ENCODE results near the gene MRPS25. TPM values are rescaled to one million over a fixed set of nuclear protein-coding genes. Genes with fewer than 3 reads are reported as not detected.

Gene MRPS25
- total RNA-seq (10 to 100 TPM; 89.2 to 90.4 TPM), polyA plus RNA-seq (10 to 100 TPM; 23.5 to 27.7 (median 27.3) TPM), total RNA-seq (72.4 to 108 (median 93.5) reads per million in 6 experiments)

DNA sequence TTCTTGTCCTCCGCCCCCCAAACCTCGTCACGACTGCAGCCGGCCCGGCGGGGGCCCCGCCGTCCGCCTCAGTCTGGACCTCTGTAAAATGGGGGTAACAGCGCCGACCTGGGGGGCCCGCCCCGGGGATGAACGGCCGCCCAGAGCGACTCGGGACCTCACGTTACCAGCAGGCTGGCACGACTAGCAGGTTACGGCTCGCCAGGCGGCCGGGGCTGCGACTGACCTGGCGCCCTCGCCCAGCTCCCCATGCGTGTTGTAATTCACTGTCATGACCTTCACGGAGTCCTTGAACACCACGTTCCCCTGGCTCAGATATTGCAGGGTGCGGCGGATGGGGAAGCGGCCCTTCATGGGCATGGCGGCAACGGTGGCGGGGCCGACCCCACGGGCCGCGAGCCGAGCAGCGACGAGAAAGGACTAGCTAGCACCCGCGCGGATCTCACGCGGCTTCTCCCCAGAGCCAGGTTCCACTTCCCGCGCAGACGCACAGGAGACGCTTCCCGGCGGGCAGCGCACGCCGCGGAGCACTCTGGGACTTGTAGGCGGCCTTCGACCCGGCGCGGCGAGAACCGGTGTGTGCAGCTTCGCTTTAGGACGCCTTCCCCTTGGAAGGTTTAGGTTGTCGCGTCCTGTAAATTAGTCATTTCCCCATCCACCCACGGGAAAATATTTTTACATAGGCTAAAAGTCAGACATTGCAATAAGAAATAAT, at the start of gene MRPS25:
Gene MRPS25, minus strand, starts transcription at position 481 of the 715 bp plus-strand sequence. Its CDS starts 121 bp downstream, at position 360.
- Mint-ChIP-seq H3K4me3 (peak within 1 kb of the TSS; percentile 93 to 99 (median 96)), H3K4me1 (peaks cover 13 to 29% (median 22%) of the 10 kb centered on the region in 4 donors), H3K36me3 (peaks cover 0 to 12% (median 0%) of the 10 kb centered on the region in 3 donors), H3K9me3 (no peaks in the 10 kb centered on the region), H3K27me3 (no peaks in the 10 kb centered on the region), H3K27ac (peak within 1 kb of the TSS; percentile 92 to 98 (median 96))
- ATAC-seq (peak; percentile 97), DNase-seq (peak; percentile 79 to 93 (median 88))
- POLR2A ChIA-PET: interaction anchor here (0.6 to 3.1 kb wide), 13 partner anchors 8 to 537 kb away, joined by 3 to 22 read pairs (median 4); partner anchors contain the start of genes BTD, CAPN7, CCDC174 and HACL1

DNA sequence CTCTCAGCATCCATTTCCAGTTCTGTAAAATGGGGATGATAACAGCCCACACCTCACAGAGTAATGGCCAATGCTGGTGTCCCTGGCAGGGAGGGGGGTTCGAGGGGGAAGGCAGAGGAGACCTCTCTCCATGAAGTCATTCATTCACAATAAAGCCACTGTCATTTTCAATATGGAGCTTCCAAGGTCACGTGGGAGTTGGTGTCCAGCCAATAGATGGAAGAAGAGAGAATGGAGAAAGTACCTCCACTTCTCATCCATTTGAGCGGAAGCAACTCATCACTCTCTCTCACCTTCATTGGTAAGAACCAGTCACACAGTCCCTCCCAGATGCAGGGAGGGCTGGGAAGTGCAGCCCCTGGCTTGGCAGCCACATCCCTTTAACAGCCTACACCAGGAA, 48.8 kb upstream of the MRPS25 start:
- Mint-ChIP-seq H3K4me3 (no peak overlapping the region), H3K27me3 (no peaks in the 10 kb centered on the region), H3K4me1 (peaks cover 0 to 4% (median 2%) of the 10 kb centered on the region in 4 donors), H3K9me3 (no peaks in the 10 kb centered on the region), H3K36me3 (no peaks in the 10 kb centered on the region), H3K27ac (peak overlapping the region in 1 of 10 donors; percentile 63)
- ATAC-seq (no peak), DNase-seq (no peak)
- POLR2A ChIA-PET: no interaction called here

- ATAC-seq (no peak), DNase-seq (no peak)
- Mint-ChIP-seq H3K9me3 (no peaks in the 10 kb centered on the region), H3K36me3 (no peaks in the 10 kb centered on the region), H3K4me1 (peaks cover 0 to 2% (median under 1%) of the 10 kb centered on the region in 4 donors), H3K27me3 (no peaks in the 10 kb centered on the region), H3K27ac (no peak overlapping the region), H3K4me3 (no peak overlapping the region)
- POLR2A ChIA-PET: no interaction called here
Measured at GRCh38 chr3:15113471-15113870, 48.4 kb upstream of the MRPS25 start.

GRCh38 chr3:15112011-15112410, 46.9 kb upstream of the MRPS25 start:
- ATAC-seq: no peak
- H3K36me3 Mint-ChIP-seq: no peaks in the 10 kb centered on the region
- no peak overlapping the region for H3K4me3 Mint-ChIP-seq
- peaks cover 4 to 10% (median 4%) of the 10 kb centered on the region in 5 donors for H3K27me3 Mint-ChIP-seq
- peaks cover 2 to 10% (median 5%) of the 10 kb centered on the region in 4 donors for H3K4me1 Mint-ChIP-seq
- POLR2A ChIA-PET: no interaction called here
- no peak overlapping the region for H3K27ac Mint-ChIP-seq
- H3K9me3 Mint-ChIP-seq: no peaks in the 10 kb centered on the region
- DNase-seq: no peak

DNA sequence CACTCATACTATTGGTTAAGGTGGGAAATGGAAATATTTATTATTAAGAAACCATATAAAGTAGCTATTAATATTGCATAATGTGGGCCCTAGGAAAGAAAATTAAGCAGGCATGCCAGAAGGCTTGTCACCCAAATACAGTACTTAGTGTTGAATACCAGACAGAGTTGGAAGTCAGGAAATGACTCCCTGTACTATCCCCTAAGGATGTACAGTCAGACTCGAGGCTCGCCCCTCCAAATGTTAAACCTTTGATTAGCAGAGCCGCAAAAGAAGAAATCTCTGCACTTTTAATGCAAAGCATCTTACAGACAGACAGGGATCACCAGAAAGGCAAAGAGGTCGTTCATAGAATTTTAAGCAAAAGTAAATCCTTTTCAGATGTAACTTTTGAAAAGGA, 45.1 kb upstream of the MRPS25 start:
- Mint-ChIP-seq H3K9me3 (no peaks in the 10 kb centered on the region), H3K27ac (no peak overlapping the region), H3K4me1 (peaks cover 2 to 10% (median 5%) of the 10 kb centered on the region in 4 donors), H3K4me3 (no peak overlapping the region), H3K27me3 (peaks cover 4 to 11% (median 8%) of the 10 kb centered on the region in 5 donors), H3K36me3 (no peaks in the 10 kb centered on the region)
- ATAC-seq (no peak), DNase-seq (no peak)
- POLR2A ChIA-PET: interaction anchor here (0.6 kb wide), 1 partner anchor 11 kb away, joined by 3 read pairs; the partner anchor contains the start of gene RBSN

DNA sequence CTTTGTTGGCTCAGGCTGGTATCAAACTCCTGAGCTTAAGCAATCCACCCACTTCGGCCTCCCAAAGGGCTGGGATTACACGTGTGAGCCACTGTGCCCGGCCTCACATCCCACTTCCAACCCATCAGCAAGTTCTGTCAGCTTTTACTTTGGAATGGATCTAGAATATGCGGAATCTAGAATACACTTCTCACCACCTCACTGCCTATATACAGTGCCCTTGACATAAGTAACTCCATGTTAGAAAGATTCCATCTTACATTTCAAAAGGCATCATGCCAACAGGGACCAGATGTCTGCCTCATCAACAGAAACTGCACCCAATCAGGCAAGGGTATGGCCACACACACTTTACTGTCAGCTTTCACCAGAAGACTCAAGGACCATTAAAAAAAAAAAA, 43.8 kb upstream of the MRPS25 start:
- H3K4me3 Mint-ChIP-seq: no peak overlapping the region
- H3K9me3 Mint-ChIP-seq: no peaks in the 10 kb centered on the region
- H3K27ac Mint-ChIP-seq: peak overlapping the region in 1 of 10 donors; percentile 13
- DNase-seq (no peak), ATAC-seq (no peak)
- no peaks in the 10 kb centered on the region for H3K36me3 Mint-ChIP-seq
- peaks cover 2 to 10% (median 5%) of the 10 kb centered on the region in 4 donors for H3K4me1 Mint-ChIP-seq
- H3K27me3 Mint-ChIP-seq: peaks cover 4 to 11% (median 8%) of the 10 kb centered on the region in 5 donors
- POLR2A ChIA-PET: interaction anchor here (1.5 kb wide), 1 partner anchor 12 kb away, joined by 4 read pairs; no protein-coding TSS in a partner anchor

- Mint-ChIP-seq H3K4me1 (peaks cover 2 to 10% (median 5%) of the 10 kb centered on the region in 4 donors), H3K27ac (no peak overlapping the region), H3K36me3 (no peaks in the 10 kb centered on the region), H3K4me3 (no peak overlapping the region), H3K27me3 (peaks cover 4 to 11% (median 9%) of the 10 kb centered on the region in 5 donors), H3K9me3 (no peaks in the 10 kb centered on the region)
- POLR2A ChIA-PET: interaction anchor here (1.4 to 1.5 kb wide), 2 partner anchors 9 to 11 kb away, joined by 3 to 4 read pairs; partner anchors contain the start of gene RBSN
- ATAC-seq: peak; percentile 98 to 99
- peak; percentile 45 to 78 (median 72) for DNase-seq
Measured at GRCh38 chr3:15108082-15108545, 43.0 kb upstream of the MRPS25 start.

- no peak for ATAC-seq
- Mint-ChIP-seq H3K27ac (peak overlapping the region in 1 of 10 donors; percentile 24), H3K27me3 (peaks cover 9 to 11% (median 10%) of the 10 kb centered on the region in 5 donors), H3K4me1 (peaks cover 2 to 10% (median 5%) of the 10 kb centered on the region in 4 donors), H3K4me3 (no peak overlapping the region), H3K9me3 (no peaks in the 10 kb centered on the region), H3K36me3 (no peaks in the 10 kb centered on the region)
- POLR2A ChIA-PET: interaction anchor here (0.6 to 1.5 kb wide), 3 partner anchors 8 to 11 kb away, joined by 3 to 4 read pairs (median 4); partner anchors contain the start of gene RBSN
- DNase-seq: no peak
Measured at GRCh38 chr3:15107075-15107947, 42.2 kb upstream of the MRPS25 start.

DNA sequence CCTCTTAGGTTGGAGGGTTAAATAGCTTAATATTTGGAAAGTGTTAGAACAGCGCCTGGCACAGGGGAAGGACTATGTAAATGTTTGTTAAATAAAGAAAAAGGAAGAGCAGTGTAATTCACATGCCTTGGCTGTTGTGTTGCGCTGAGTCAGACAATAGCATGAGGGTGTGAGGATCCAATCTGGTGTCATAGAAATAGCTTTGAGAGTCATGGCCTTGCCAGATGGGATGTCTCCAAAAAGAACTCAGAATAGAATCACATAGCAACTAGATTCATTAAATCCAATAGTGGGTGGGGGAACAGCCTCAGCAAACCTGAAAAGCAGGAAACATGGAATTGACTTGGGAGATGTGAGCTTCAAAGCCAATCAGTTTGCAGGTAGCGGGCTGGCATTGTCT, 37.7 kb upstream of the MRPS25 start:
- Mint-ChIP-seq H3K4me3 (no peak overlapping the region), H3K9me3 (peaks cover 0 to 2% (median 0%) of the 10 kb centered on the region in 9 donors), H3K4me1 (peaks cover 13 to 27% (median 24%) of the 10 kb centered on the region in 4 donors), H3K36me3 (peaks cover 0 to 2% (median 0%) of the 10 kb centered on the region in 3 donors), H3K27ac (no peak overlapping the region), H3K27me3 (peaks cover 9 to 13% (median 10%) of the 10 kb centered on the region in 5 donors)
- DNase-seq (no peak), ATAC-seq (no peak)
- POLR2A ChIA-PET: no interaction called here

DNA sequence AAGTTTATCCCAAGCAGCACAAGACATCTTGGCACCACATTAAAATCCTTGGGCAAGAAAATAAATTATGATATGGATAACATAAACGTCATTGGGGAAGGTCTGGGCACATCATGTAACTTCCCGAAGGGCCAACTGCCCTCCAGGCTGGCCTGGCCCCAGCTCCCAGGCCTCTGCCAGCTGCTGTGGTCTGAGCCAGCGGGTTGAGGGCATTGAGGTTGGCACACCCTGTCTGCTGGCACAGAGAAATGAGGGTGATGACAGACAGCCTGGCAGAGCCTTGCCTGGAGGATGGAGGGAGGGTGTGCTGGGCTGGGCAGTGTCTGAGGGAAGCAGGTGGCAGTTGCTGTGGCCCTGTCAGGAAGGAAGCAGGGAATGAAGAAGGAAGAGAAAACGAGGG, 37.1 kb upstream of the MRPS25 start:
- H3K36me3 Mint-ChIP-seq: peaks cover 0 to 2% (median 0%) of the 10 kb centered on the region in 3 donors
- H3K4me1 Mint-ChIP-seq: peaks cover 14 to 28% (median 26%) of the 10 kb centered on the region in 4 donors
- peaks cover 0 to 2% (median 0%) of the 10 kb centered on the region in 9 donors for H3K9me3 Mint-ChIP-seq
- H3K27me3 Mint-ChIP-seq: peaks cover 4 to 10% (median 7%) of the 10 kb centered on the region in 5 donors
- POLR2A ChIA-PET: no interaction called here
- no peak for ATAC-seq
- H3K27ac Mint-ChIP-seq: no peak overlapping the region
- no peak for DNase-seq
- H3K4me3 Mint-ChIP-seq: peak overlapping the region in 2 of 10 donors; percentile 1 to 8

GRCh38 chr3:15099364-15100098, 34.4 kb upstream of the MRPS25 start:
- peaks cover 0 to 23% (median 12%) of the 10 kb centered on the region in 3 donors for H3K36me3 Mint-ChIP-seq
- ATAC-seq (peak; percentile 7 to 16), DNase-seq (peak in 1 of 10 donors; percentile 7)
- peak overlapping the region; percentile 89 to 99 (median 94) for H3K4me3 Mint-ChIP-seq
- H3K9me3 Mint-ChIP-seq: peaks cover 0 to 2% (median 0%) of the 10 kb centered on the region in 9 donors
- POLR2A ChIA-PET: interaction anchor here (0.6 to 3.3 kb wide), 13 partner anchors 8 to 921 kb away, joined by 3 to 22 read pairs (median 3); partner anchors contain the start of genes CAPN7, CCDC174, LSM3 and MRPS25
- peak overlapping the region; percentile 87 to 98 (median 96) for H3K27ac Mint-ChIP-seq
- peaks cover 0 to 9% (median 2%) of the 10 kb centered on the region in 5 donors for H3K27me3 Mint-ChIP-seq
- peaks cover 14 to 38% (median 29%) of the 10 kb centered on the region in 4 donors for H3K4me1 Mint-ChIP-seq
